Measurements from ENCODE around the gene TMEM18.

DNA sequence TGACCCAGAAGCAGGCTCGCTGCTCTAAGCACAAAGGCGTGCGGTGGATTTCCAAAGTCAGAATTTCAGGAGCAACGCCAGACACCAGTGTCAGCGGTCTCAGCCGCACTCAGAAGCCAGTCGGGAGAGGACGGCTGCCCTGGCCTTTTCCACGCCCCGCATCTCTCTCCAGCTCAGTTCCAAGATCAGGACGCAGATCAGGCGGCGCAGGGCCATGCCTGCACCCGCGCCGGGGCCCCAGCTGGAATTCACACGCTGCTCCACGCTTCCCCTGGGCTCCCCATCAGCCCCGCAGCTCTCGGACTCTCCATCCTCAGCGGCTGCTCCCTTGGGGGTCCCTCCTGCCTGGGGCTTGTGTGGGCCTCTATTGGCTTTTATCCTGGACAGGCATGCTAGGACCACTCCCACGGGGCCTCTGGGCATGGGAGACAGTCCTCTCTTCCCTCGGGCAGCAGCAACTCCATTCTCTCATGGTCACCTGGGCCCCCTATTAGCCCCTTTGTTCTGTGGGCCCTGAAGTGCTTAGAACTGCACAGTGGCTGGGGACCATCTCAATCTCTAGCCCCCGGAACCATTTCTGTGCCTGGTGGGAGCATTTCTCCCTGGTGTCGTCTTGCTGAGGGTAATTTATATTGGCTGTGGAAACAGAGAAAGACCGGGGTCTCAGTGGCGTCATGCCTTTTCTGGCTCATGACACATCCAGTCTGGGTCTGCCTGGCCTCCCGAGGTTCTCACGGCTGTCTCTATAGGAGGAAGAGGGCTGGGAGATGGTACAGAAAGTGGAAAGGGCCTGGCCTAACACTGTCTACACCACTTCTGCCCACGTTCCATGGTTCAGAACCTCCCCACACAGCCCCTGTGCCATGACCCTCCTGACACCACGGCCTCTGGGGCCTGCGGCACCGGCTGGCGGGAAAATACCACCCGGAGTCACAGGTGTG, 14.9 kb upstream of the TMEM18 start:
- TF ChIP-seq, protein P1, sequence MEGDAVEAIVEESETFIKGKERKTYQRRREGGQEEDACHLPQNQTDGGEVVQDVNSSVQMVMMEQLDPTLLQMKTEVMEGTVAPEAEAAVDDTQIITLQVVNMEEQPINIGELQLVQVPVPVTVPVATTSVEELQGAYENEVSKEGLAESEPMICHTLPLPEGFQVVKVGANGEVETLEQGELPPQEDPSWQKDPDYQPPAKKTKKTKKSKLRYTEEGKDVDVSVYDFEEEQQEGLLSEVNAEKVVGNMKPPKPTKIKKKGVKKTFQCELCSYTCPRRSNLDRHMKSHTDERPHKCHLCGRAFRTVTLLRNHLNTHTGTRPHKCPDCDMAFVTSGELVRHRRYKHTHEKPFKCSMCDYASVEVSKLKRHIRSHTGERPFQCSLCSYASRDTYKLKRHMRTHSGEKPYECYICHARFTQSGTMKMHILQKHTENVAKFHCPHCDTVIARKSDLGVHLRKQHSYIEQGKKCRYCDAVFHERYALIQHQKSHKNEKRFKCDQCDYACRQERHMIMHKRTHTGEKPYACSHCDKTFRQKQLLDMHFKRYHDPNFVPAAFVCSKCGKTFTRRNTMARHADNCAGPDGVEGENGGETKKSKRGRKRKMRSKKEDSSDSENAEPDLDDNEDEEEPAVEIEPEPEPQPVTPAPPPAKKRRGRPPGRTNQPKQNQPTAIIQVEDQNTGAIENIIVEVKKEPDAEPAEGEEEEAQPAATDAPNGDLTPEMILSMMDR (conservative IDR thresholded peaks at IDR 0.05 in 1 of 2, IDR thresholded peaks at IDR 0.05 in 1 of 2; ENCODE audit: extremely low read depth in 1 of 2, insufficient read depth in 1 of 2, low read depth in 1 of 2, low read length in 2 of 2) = no peak
- TF ChIP-seq EZH2 (IDR thresholded peaks at IDR 0.05; ENCODE audit: borderline replicate concordance, low read length) = no peak

Measured in mammary epithelial cell (primary cell).